ENCODE measurements around the gene CTNNBL1.

DNA sequence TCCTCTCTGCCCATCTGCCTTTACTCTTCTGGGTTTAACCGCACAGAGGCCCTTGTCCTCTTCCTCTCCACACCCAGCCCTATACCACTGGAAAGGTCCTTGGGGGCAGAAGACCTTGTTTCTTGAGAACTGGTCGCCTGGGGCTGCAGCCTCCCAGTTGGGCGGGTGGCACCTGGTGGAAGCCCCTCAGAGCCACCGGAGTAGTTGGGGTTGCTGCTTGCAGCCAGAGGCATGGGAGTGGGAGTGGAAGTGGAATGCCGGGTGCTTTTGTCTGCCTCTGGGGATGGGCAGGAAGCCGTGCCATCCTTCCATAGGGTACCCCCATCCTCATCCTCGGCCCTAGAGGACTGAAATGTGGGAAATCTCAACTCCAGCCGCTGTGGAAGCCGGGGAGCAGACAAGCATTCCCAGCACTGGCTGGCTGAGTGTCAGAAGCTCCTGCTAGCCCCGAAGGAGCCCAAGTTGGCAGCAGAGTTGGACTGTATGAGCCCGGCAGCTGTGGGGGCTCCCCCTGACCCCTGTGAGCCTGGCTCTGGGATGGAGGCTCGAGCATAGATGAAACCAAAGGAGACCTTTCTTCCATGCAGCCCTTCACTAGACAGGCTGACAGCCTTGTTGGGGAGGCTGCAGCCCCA is 210.3 kb downstream of the CTNNBL1 start:
- TF ChIP-seq, protein P1, sequence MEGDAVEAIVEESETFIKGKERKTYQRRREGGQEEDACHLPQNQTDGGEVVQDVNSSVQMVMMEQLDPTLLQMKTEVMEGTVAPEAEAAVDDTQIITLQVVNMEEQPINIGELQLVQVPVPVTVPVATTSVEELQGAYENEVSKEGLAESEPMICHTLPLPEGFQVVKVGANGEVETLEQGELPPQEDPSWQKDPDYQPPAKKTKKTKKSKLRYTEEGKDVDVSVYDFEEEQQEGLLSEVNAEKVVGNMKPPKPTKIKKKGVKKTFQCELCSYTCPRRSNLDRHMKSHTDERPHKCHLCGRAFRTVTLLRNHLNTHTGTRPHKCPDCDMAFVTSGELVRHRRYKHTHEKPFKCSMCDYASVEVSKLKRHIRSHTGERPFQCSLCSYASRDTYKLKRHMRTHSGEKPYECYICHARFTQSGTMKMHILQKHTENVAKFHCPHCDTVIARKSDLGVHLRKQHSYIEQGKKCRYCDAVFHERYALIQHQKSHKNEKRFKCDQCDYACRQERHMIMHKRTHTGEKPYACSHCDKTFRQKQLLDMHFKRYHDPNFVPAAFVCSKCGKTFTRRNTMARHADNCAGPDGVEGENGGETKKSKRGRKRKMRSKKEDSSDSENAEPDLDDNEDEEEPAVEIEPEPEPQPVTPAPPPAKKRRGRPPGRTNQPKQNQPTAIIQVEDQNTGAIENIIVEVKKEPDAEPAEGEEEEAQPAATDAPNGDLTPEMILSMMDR (conservative IDR thresholded peaks at IDR 0.05; ENCODE audit: low read depth in 2 of 2), result no peak
- no peak for TF ChIP-seq CREB1 (CRISPR knock-in tag; IDR thresholded peaks at IDR 0.05; ENCODE audit: low read depth)
- no peak for TF ChIP-seq POLR2AphosphoS5 (IDR thresholded peaks at IDR 0.05; ENCODE audit: low read depth)
- no peak for TF ChIP-seq STAT1 (IDR thresholded peaks at IDR 0.05; ENCODE audit: unreplicated experiment)
- no peak for TF ChIP-seq EZH2 (IDR thresholded peaks at IDR 0.05; ENCODE audit: low read depth, unreplicated experiment)
- no peak for TF ChIP-seq EZH2phosphoT487 (IDR thresholded peaks at IDR 0.05; ENCODE audit: unreplicated experiment)
- TF ChIP-seq, protein P2, sequence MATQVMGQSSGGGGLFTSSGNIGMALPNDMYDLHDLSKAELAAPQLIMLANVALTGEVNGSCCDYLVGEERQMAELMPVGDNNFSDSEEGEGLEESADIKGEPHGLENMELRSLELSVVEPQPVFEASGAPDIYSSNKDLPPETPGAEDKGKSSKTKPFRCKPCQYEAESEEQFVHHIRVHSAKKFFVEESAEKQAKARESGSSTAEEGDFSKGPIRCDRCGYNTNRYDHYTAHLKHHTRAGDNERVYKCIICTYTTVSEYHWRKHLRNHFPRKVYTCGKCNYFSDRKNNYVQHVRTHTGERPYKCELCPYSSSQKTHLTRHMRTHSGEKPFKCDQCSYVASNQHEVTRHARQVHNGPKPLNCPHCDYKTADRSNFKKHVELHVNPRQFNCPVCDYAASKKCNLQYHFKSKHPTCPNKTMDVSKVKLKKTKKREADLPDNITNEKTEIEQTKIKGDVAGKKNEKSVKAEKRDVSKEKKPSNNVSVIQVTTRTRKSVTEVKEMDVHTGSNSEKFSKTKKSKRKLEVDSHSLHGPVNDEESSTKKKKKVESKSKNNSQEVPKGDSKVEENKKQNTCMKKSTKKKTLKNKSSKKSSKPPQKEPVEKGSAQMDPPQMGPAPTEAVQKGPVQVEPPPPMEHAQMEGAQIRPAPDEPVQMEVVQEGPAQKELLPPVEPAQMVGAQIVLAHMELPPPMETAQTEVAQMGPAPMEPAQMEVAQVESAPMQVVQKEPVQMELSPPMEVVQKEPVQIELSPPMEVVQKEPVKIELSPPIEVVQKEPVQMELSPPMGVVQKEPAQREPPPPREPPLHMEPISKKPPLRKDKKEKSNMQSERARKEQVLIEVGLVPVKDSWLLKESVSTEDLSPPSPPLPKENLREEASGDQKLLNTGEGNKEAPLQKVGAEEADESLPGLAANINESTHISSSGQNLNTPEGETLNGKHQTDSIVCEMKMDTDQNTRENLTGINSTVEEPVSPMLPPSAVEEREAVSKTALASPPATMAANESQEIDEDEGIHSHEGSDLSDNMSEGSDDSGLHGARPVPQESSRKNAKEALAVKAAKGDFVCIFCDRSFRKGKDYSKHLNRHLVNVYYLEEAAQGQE (IDR thresholded peaks at IDR 0.05; ENCODE audit: unreplicated experiment), result no peak
- TF ChIP-seq, protein P3, sequence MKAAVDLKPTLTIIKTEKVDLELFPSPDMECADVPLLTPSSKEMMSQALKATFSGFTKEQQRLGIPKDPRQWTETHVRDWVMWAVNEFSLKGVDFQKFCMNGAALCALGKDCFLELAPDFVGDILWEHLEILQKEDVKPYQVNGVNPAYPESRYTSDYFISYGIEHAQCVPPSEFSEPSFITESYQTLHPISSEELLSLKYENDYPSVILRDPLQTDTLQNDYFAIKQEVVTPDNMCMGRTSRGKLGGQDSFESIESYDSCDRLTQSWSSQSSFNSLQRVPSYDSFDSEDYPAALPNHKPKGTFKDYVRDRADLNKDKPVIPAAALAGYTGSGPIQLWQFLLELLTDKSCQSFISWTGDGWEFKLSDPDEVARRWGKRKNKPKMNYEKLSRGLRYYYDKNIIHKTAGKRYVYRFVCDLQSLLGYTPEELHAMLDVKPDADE (IDR thresholded peaks at IDR 0.05), result no peak
- TF ChIP-seq NANOG (IDR thresholded peaks at IDR 0.05; ENCODE audit: borderline replicate concordance), result no peak
- no peak for TF ChIP-seq JUNB (IDR thresholded peaks at IDR 0.05; ENCODE audit: unreplicated experiment)

All from GM23338 (cell line).